ENCODE results near the gene SLC25A21.

SLC25A21 gene

GRCh38 chr14:36820111-36820709 is 352.2 kb downstream of the SLC25A21 start:
- Histone ChIP-seq H3K4me3 (ENCODE audit: low read length) (no peak overlapping the region), H3K27ac (ENCODE audit: low read depth, low read length) (no peak overlapping the region), H4K20me1 (ENCODE audit: control insufficient read depth, insufficient read depth, low read depth, low read length) (no peaks in the 10 kb centered on the region), H3K9me2 (replicated peaks; ENCODE audit: control insufficient read depth, low read length) (no peaks in the 10 kb centered on the region), H3K4me1 (ENCODE audit: control insufficient read depth, low read length) (no peaks in the 10 kb centered on the region), H3F3A (ENCODE audit: control insufficient read depth, insufficient read depth) (no peaks in the 10 kb centered on the region), H3K4me2 (ENCODE audit: low read length) (no peak overlapping the region), H3K27me3 (ENCODE audit: control insufficient read depth, low read length) (no peaks in the 10 kb centered on the region), H3K79me2 (ENCODE audit: control insufficient read depth, low read length) (no peaks in the 10 kb centered on the region), H3K36me3 (ENCODE audit: control insufficient read depth, low read length) (no peaks in the 10 kb centered on the region), H3K9me3 (ENCODE audit: control insufficient read depth, insufficient read depth, low read length) (no peaks in the 10 kb centered on the region)
- TF ChIP-seq CTCF (IDR thresholded peaks at IDR 0.05; ENCODE audit: low read depth, low read length, poor library complexity, severe bottlenecking): no peak
- no peak for TF ChIP-seq EZH2phosphoT487 (IDR thresholded peaks at IDR 0.05; ENCODE audit: borderline replicate concordance, low read length)

GRCh38 chr14:36818794-36819384 is 353.5 kb downstream of the SLC25A21 start:
- H3F3A ChIP-seq (ENCODE audit: control insufficient read depth, insufficient read depth): no peaks in the 10 kb centered on the region
- no peak overlapping the region for H3K4me2 ChIP-seq (ENCODE audit: low read length)
- H3K27me3 ChIP-seq (ENCODE audit: control insufficient read depth, low read length): no peaks in the 10 kb centered on the region
- H3K4me3 ChIP-seq (ENCODE audit: low read length): no peak overlapping the region
- TF ChIP-seq CTCF (IDR thresholded peaks at IDR 0.05; ENCODE audit: low read depth, low read length, poor library complexity, severe bottlenecking) (no peak), EZH2phosphoT487 (IDR thresholded peaks at IDR 0.05; ENCODE audit: borderline replicate concordance, low read length) (no peak)
- no peaks in the 10 kb centered on the region for H3K4me1 ChIP-seq (ENCODE audit: control insufficient read depth, low read length)
- H3K27ac ChIP-seq (ENCODE audit: low read depth, low read length): no peak overlapping the region
- no peaks in the 10 kb centered on the region for H4K20me1 ChIP-seq (ENCODE audit: control insufficient read depth, insufficient read depth, low read depth, low read length)
- no peaks in the 10 kb centered on the region for H3K79me2 ChIP-seq (ENCODE audit: control insufficient read depth, low read length)
- H3K36me3 ChIP-seq (ENCODE audit: control insufficient read depth, low read length): no peaks in the 10 kb centered on the region
- no peaks in the 10 kb centered on the region for H3K9me2 ChIP-seq (replicated peaks; ENCODE audit: control insufficient read depth, low read length)
- no peaks in the 10 kb centered on the region for H3K9me3 ChIP-seq (ENCODE audit: control insufficient read depth, insufficient read depth, low read length)

GRCh38 chr14:36818246-36818645 is 354.2 kb downstream of the SLC25A21 start:
- TF ChIP-seq EZH2phosphoT487 (IDR thresholded peaks at IDR 0.05; ENCODE audit: borderline replicate concordance, low read length) (no peak), CTCF (IDR thresholded peaks at IDR 0.05; ENCODE audit: low read depth, low read length, poor library complexity, severe bottlenecking) (no peak)
- no peak overlapping the region for H3K4me2 ChIP-seq (ENCODE audit: low read length)
- no peak overlapping the region for H3K4me3 ChIP-seq (ENCODE audit: low read length)
- H3K9me2 ChIP-seq (replicated peaks; ENCODE audit: control insufficient read depth, low read length): no peaks in the 10 kb centered on the region
- no peaks in the 10 kb centered on the region for H3K79me2 ChIP-seq (ENCODE audit: control insufficient read depth, low read length)
- H3K4me1 ChIP-seq (ENCODE audit: control insufficient read depth, low read length): no peaks in the 10 kb centered on the region
- no peaks in the 10 kb centered on the region for H3K36me3 ChIP-seq (ENCODE audit: control insufficient read depth, low read length)
- no peaks in the 10 kb centered on the region for H3K9me3 ChIP-seq (ENCODE audit: control insufficient read depth, insufficient read depth, low read length)
- H3K27ac ChIP-seq (ENCODE audit: low read depth, low read length): no peak overlapping the region
- H3F3A ChIP-seq (ENCODE audit: control insufficient read depth, insufficient read depth): no peaks in the 10 kb centered on the region
- no peaks in the 10 kb centered on the region for H3K27me3 ChIP-seq (ENCODE audit: control insufficient read depth, low read length)
- H4K20me1 ChIP-seq (ENCODE audit: control insufficient read depth, insufficient read depth, low read depth, low read length): no peaks in the 10 kb centered on the region

Measured in DOHH2 (cell line).